Caki2 (cell line): ENCODE measurements around the gene ATP5F1E. TPM values are rescaled to one million over a fixed set of nuclear protein-coding genes. Genes with fewer than 3 reads are reported as not detected.
A peak's percentile ranks its signal among the peaks of the same experiment; 100 is the strongest.
"Not testable (repeated sequence)": the region's sequence is repeated elsewhere in the genome, so short reads cannot be mapped to it uniquely, and the experiment has no call there.

Source experiments
- DNase-seq: peaks from one replicate; pipeline ENCODE4 v3.0.0-alpha.2; 2015; ENCODE audit warnings: low read depth
- in situ Hi-C: cut with HindIII; loops from 2 replicates; pipeline ENCODE4 v1.10.0; 2016; ENCODE audit warnings: low sequenced_read_pairs, low pct_unique_long_range_greater_than_20kb, mixed read lengths
- total RNA-seq: library from RNA; depleted of rRNA; stranded (reverse); fragments of >200 nt; shearing (Covaris generic); gene quantifications from 2 replicates; pipeline ENCODE4 v1.2.3, GENCODE V29; 2014; ENCODE audit warnings: low replicate concordance

Gene ATP5F1E
- total RNA-seq, 1 experiment from 2014 or later: 42.7 TPM

DNA sequence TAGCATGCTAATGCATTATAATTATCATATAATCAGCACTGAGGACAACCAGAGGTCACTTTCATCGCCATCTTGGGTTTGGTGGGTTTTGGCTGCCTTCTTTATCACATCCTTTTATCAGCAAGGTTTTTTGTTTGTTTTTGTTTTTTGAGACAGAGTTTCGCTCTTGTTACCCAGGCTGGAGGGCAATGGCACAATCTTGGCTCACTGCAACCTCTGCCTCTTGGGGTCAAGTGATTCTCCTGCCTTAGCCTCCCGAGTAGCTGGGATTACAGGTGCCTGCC, 20.3 kb downstream of the ATP5F1E start:
- DNase-seq, in situ Hi-C loops: not testable (repeated sequence)

DNA sequence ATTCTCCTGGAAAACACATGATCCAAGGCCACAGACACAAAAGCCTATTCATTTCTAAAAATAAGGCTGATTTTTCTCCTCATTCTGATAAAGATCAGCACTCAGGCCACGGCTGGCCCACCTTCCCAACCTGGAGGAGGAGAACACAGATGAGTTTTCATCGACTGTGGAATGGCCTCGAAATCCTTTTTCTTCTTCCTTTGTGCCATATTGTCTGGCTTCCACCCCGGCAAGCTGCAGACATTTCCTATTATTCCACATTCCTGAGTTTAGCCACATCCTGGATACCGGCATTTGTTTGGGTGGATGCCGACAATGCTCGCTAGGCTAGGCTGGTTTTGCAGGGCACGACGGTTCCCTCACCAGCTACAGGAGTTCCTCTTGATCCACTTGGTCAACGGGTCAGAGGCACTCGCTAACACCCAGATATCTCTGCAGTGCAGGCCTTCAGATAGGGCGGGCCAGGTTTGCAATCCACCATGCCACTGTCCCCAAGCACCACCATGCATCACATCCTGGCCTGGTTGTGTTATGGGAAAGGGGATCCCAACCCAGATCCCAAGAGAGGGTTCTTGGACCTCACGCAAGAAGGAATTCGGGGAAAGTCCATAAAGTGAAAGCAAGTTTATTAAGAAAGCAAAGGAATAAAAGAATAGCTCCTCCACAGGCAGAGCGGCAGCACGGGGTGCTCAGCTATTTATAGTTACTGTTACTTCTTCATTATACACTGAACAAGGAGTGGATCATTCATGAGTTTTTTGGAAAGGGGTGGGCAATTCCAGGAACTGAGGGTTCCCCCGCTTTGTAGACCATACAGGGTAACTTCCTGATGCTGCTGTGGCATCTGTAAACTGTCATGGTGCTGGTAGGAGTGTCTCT, 20.9 kb downstream of the ATP5F1E start:
- no peak for DNase-seq
- in situ Hi-C loops: no loop called here

DNA sequence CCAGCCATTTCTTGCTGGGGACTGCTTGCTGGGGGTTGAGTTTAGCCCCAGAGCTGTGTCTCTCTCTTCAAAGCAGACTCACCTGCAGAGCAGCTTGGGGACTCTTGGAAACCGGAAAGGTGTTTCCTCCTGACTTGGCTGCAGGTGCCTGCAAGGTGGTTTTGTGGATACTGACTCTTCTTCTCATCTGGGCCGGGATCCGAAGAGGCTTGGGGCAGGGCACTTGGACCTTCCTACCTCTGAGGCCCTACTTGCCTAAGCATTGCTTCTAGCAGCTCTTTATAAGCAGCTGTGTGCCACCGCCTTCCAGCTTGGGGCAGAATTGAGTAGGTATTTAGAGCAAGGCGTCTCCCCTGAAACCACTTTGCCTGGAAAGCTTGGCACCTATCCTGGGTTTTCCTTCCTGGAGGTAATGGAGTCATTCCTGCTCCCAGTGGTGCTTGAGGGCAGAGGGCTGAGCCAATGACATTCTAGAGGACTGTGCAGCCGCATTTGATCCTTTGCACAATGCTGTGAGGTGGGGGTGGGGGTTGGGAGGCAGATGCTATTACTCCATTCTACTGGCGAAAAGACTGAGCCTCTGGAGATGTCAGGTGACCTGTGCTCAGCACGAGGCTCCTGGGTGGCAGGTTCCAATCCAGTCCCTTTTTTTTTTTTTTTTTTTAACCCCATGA, 21.7 kb downstream of the ATP5F1E start:
- DNase-seq: no peak
- in situ Hi-C loops: no loop called here

DNA sequence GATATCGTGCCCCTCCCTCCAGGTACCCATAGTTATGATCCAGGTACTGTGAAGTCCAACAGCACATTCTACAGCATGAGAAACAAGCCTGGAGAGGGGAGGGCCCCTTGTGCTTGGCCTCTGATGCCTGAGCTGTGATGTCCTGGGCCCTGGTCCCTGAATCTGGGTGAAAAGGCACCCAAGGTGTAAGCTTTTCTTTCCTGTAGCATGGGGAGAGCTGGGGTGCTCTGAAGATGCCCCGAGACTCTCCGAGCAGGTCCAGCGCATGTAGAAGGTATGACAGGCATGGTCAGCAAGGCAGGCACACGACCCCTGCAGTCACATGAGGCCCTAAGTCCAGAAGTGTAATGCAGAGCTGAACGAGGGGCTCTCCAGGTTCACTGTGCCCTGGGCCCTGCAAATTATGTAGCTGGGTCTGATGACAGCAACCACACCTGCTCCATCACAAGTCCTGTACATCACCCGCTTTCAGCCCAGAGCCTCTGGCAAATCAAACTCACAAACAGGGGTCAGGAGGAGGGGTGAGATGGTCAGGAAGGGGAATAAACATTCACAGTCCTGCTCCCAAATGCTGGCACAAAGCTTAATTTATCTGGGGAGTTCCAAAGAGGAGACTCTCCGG, 23.3 kb downstream of the ATP5F1E start:
- in situ Hi-C loops: no loop called here
- no peak for DNase-seq

DNA sequence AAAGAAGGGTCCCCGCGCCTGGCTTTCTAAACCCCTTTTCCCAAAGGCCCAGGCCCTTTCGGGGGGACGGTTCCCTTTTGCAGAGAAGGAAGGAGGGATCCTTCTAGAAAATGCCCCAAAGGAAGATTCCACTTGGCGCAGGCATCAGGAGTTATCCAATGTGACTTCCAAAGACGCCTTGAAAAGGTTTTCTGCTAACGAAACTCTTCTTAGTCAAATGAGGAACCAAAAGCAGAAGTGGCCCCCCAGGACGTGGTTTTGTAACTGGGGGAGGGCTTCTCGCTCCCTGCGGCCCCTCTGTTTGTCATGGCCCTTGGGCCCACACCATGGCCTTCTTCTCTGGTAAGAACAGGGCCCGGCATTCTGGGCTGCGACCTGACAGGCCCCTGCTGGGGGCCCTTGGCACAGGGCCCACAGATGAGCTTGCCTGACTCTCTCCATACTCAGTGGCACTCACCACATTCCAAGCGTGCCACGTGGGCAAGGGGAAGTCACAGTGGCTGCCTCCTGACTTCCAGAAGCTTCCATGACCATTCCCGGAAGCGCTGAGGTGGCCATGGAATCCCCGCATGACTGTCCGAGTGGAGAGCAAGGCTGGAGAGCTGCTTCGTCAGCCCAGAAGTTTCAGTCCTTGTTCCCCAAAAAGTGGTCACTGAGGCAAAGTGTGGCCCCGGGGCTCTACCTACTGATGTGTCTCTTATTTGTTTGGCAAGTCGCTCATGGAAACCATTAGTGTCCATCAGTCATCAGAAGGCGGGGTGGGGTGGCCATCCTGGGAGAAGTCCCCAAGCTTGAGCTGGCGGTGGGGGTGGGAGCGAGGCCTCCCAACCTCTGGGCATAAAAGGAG, 24.2 kb downstream of the ATP5F1E start:
- no peak for DNase-seq
- in situ Hi-C loops: no loop called here

DNA sequence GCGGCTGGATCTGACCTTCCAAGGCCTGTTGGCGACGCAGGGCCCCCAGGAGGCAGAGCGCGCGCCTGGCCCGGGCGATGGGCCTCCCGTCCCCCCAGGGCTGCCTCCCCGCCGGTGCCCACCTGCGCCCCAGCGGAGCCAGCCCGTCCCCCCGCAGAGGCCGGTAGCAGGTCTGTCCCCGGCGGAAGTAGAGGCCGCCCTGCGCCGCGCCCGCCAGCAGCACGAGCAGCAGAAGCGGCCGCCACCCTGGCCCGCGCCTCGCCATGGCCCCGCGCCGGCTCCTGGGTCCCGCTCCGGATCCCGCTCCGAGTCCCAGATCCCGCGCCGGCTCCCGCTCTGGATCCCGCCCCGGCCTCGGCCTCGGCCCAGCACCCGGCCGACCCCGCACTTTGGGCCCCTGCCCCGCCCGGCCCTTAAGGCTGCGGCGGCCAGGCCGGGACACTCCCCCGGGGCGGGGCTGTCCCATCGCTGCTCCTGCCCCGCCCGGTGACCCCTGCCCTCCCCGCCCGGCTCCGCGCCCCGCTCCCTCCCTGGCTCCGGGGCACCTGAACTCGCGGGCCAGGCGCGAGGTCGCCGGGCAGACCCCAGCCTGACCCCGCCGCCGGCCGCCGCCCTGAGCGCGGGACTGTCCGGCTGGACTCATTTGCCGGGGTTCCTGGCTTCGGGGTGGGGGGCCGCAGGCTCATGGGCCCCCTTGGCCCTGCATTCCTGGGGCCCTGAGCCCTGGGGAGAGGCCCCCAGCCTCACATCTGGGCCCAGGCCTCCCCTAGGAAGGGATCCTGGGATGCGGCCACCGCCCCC, 25.1 kb downstream of the ATP5F1E start, which contains the start of gene CTSZ:
Gene CTSZ, minus strand, starts transcription at position 391 of the 801 bp plus-strand sequence. Its CDS starts 126 bp downstream, at position 265.
- in situ Hi-C loops: no loop called here
- peak; percentile 56 for DNase-seq

DNA sequence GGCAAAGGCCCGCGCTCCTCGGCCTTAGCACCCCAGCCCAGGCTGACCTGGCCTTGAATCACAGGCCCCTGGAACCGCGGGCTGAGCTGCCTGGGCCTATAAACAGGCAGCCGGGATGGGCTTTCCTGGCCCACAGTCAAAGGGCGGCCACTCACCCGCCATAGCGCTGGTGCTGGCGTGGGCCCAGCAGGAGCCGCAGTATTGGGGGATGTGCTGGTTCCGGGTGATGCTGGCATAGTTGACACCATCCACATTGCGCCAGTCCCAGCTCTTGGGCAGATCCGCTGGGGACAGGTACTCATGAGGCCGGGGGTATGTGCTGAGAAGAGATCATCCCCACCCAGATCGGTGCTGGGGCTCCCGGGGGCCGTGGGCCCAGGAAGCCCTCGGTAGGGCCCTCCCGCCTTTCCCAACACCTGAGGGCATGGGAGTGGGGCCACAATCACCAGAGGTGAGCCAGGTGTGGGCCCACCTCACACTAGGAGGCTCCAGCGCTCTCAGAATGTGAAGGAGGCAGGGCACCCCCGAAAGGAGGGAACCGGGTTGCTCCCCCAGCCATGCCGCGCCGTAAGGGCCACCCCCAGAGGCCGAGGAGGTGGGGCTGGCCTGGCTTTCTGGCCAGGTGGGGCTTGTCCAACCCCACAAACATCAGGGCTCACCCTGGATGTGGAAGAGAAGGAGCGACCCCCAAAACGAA, 25.8 kb downstream of the ATP5F1E start:
- DNase-seq: no peak
- in situ Hi-C loops: no loop called here

DNA sequence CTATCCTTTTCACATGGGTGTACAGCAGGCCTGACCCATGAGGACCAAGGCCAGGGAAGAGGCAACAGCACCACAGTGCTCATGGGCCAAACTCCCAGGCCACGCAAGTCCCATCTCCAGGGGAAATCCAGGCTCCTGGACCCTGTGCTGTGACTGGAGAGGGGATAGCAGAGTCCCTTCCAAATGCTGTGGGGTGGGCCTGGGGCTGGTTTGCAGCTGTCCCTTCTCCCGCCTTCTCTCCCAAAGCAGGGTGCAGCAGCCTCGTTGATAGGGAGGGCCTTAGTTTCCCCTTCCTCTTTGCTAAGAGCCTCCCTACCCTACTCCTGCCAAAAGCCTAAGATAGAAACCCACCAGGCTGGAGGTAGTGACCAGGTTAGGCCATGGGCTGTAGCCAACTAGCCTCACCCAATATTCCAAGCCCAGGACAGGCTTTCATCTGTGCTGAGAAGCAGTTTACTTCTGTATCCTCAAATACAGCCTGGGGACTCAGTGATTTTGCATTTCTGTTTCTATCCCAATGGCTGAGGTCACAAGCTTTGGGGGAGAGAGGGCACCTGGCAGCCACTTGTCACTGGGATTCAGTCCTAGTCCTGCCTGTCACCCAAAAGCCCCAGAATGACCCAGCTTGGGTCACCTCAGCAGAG, 26.5 kb downstream of the ATP5F1E start:
- DNase-seq: no peak

DNA sequence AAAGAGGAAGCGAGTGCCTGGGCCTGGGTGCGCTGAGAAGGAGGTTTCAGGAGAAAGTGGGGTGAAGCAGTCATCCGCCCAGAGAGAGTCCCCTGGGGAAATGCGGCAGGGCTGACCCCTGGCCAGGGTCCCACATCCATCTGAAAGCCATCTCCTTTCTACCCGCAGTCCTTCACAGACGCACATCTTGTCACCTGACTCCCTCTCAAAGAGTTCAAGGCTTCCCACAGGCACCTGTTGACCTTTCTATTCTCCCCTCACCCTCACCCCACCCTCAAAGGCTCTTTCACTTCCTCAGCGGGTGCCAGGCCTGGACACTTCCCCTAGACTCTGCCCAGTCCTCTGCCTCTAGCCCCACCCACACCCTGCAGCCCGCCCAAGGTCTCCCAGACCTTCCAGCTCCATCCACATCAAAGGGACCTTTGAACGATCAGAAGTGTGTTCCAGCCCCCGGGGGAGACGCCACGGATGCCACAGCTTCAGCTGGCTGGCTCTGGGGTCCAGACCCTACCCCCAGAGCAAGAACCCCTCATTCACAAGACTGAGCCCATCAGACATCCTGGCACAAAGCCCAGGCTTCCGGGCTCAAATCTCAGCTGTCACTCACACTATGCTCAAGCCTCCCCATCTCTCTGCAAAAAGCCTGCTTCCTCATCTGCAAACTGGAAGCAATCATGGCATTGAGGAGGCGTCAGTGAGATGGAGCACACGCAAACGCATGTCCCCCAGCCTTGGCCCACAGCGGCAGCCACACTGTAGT, 27.2 kb downstream of the ATP5F1E start:
- in situ Hi-C loops: no loop called here
- DNase-seq: no peak

More for the DNA sequence above, 26.5 kb downstream of the ATP5F1E start:
- in situ Hi-C loops: no loop called here

DNA sequence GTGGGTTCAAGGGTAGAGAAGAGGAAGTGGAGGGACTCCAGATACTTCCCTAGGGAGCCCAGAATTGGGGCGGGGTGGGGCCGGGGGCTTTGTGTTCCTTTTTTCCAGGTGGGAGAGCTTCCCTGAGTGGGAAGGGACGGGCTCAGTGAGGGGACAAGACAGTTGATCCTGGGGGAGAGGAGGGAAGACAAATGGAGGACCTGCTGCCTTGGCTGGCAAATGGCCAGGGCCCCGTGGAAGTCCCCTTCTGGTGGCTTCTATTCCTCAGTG, 27.7 kb downstream of the ATP5F1E start:
- in situ Hi-C loops: no loop called here
- DNase-seq: no peak

DNA sequence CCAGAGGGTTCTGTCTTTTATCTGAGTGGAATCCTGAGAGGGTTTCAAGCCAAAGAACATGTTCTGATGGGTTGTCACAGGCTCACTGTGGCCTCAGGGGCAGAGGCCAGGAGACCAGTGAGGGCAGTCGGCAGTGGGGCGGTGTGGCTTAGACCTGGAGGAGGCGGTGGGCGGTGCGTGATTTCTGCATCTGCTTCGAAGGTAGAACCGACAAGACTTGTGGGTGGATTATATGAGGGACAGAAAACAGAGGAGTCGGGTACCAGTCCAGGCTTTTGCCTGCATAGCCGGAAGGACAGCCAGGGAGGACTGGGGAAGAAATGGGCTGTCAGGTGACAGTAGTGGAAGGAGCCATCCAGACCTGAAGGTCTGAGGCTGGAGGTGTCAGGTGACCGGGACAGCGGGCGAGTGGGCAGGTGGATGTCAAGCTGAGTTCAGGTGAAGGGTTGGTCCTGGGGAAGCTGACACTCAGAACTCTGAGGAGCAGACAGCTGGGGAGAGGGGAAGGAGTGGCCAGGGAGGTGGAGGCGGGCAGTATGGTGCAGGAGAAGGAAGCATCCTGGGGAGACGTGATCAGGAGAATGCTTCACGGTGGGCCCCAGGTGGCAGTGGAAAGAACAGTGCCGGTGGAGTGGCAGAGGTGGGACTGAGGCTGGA, 28.2 kb downstream of the ATP5F1E start:
- no peak for DNase-seq
- in situ Hi-C loops: no loop called here

DNA sequence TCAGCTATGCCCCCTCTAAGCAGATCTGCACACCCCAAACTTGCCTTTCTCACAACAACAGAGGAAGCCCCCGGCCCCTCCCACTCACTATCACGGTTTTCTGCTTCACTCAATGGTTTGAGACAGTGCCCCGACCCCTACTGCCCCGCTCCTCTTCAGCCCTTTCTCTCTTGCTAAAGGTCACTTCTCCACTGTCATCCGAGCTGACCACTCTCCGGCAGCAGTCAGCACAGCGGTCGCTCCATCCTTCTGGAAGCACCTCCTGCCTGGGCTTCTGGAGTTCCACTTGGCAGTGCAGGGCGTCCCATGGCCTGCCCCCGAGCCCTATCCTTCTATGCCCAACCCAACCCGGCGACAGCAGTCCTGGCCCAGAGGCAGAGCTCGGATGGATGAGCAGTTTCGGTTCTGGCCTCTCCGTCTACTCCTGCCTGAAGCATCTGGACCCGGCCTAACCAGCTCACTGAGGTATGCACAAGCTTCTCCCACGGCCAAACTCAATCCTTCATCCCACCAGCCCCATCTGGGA, 29.2 kb downstream of the ATP5F1E start:
- no peak for DNase-seq
- in situ Hi-C loops: no loop called here

DNA sequence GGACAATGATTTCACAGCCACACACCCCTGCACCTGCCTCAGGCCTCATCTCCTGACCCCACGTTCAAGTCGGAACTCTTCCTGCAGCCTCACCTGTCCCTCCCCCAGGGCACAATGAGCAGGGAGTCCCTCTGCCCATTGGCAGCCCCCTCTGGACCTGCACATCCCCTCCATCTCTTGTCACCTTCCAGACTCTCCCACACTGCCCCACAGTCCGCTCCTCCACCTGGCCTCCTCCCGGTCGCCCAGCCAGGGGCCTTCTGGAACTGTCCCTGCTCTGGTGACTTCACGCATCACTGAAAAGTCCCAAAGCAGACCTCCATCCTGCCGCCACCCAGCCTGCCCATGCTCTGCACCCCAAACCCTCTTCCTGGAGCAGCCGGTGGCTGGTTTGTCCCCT, 29.7 kb downstream of the ATP5F1E start:
- in situ Hi-C loops: no loop called here
- DNase-seq: no peak

DNA sequence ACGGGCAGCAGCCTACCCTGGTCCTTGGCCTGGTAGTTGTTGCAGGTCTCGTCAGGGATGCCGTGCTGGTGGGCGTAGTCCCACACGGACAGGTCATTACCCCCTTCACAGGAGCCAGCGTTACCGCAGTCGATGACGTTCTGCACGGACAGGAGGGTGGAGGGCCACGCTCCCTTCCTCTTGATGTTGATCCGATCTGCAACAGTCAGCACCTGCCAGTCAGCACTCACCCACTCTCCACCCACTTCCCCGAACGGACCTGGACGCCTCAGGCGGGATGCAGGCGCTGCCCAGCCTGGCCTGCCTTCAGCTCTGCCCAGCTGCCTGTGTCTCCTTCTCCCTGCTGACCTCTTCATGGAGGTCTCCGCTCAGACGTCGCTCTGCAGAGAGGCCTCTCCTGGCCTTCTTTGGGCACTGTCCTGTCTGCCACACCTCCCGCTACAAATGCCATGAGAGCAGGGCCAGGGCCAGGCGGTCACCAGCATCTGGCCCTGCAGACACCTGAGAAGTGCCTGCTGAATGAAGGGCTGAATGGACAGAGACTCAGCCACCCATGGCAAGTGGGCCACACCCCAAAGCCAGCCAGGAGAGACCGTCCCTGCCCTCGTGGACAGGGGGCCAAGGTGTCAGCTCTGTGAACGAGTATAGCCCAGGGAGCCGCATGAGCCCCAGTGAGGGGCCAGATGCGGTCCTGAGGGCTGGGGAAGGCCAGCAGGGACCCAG, 30.5 kb downstream of the ATP5F1E start:
- in situ Hi-C loops: no loop called here
- DNase-seq: no peak

DNA sequence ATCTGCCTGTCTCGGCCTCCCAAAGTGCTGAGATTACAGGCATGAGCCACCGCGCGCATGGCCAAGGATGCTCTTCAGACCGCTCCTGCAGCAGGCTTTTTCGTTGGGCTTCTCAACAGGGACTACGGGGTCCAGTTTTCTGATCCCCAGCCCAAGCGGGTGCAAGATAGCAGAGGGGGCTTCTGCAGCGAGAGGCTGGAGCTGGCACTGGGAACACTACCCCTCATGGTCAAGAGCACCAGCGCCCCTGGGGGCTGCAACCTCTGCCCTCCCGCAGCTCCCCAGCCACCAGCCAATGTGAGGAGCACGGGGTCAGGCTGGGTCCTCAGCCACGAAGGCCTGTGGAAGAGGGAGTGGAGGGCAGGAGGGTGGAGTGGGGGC, 31.1 kb downstream of the ATP5F1E start:
- no peak for DNase-seq
- in situ Hi-C loops: no loop called here
